ENCODE measurements around the gene CFAP97D2. TPM values are rescaled to one million over a fixed set of nuclear protein-coding genes. Genes with fewer than 3 reads are reported as not detected.

The CFAP97D2 gene
- total RNA-seq, 3 donors from 2014 or later, result not detected

GRCh38 chr13:114266241-114266640, 87.2 kb downstream of the CFAP97D2 start:
- peaks cover 5% of the 10 kb centered on the region for H3K36me3 ChIP-seq (ENCODE audit: low read depth)
- no peak overlapping the region for H3K4me3 ChIP-seq
- no peaks in the 10 kb centered on the region for H3K9me3 ChIP-seq
- DNase-seq (no peak), ATAC-seq (no peak)
- TF ChIP-seq CTCF (IDR thresholded peaks at IDR 0.05), result no peak
- peaks cover 6% of the 10 kb centered on the region for H3K4me1 ChIP-seq (ENCODE audit: low read depth)
- intact Hi-C loops (cut with DNase I, micrococcal nuclease), result no loop called here

- no peak overlapping the region for H3K4me3 ChIP-seq
- H3K4me1 ChIP-seq (ENCODE audit: low read depth), result no peaks in the 10 kb centered on the region
- H3K9me3 ChIP-seq, result no peaks in the 10 kb centered on the region
- ATAC-seq (peak; percentile 25), DNase-seq (no peak)
- H3K36me3 ChIP-seq (ENCODE audit: low read depth), result peaks cover 5% of the 10 kb centered on the region
- TF ChIP-seq CTCF (IDR thresholded peaks at IDR 0.05), result no peak
- intact Hi-C loops (cut with DNase I, micrococcal nuclease), result no loop called here
Measured at GRCh38 chr13:114268344-114269280, 89.6 kb downstream of the CFAP97D2 start.

- no peaks in the 10 kb centered on the region for H3K4me1 ChIP-seq (ENCODE audit: low read depth)
- H3K4me3 ChIP-seq, result no peak overlapping the region
- intact Hi-C loops (cut with DNase I, micrococcal nuclease), result no loop called here
- no peak for DNase-seq
- peaks cover 5% of the 10 kb centered on the region for H3K36me3 ChIP-seq (ENCODE audit: low read depth)
- no peak for ATAC-seq
- no peaks in the 10 kb centered on the region for H3K9me3 ChIP-seq
- no peak for TF ChIP-seq CTCF (IDR thresholded peaks at IDR 0.05)
Measured at GRCh38 chr13:114269281-114269770, 90.3 kb downstream of the CFAP97D2 start.

Small RNA genes lying within 50 kb of the gene (microRNA-seq; reads per million reads assigned to microRNA genes)
- not detected for gene MIR548AR

Other genes starting within 250 kb of the CFAP97D2 start
- 1 to 10 TPM; 1.3 to 1.8 (median 1.6) TPM for gene C13orf46, start 205.2 kb upstream of the CFAP97D2 start, total RNA-seq
- gene RASA3, start 46.6 kb upstream of the CFAP97D2 start, total RNA-seq, result 10 to 100 TPM in 1 of 3 donors, 1 to 10 TPM in 2; 7.9 to 19.0 (median 8.4) TPM
- gene CDC16, start 55.6 kb downstream of the CFAP97D2 start, total RNA-seq, result 10 to 100 TPM; 43.8 to 53.3 (median 50.3) TPM
- 10 to 100 TPM; 35.6 to 41.6 (median 41.0) TPM for gene UPF3A, start 102.3 kb downstream of the CFAP97D2 start, total RNA-seq
- gene CHAMP1, start 135.2 kb downstream of the CFAP97D2 start, total RNA-seq, result 10 to 100 TPM; 16.1 to 17.8 (median 16.7) TPM

All from mucosa of descending colon (tissue), 3 donors.